Middle frontal gyrus (tissue), 1 donor: ENCODE data around the gene CYP4V2.

ENCODE experiments used
- DNase-seq: peaks from one replicate; pipeline ENCODE4 v3.0.0-alpha.2; 2015; ENCODE audit warnings: low spot score; ENCODE audit errors: extremely low spot score

Gene CYP4V2

DNA sequence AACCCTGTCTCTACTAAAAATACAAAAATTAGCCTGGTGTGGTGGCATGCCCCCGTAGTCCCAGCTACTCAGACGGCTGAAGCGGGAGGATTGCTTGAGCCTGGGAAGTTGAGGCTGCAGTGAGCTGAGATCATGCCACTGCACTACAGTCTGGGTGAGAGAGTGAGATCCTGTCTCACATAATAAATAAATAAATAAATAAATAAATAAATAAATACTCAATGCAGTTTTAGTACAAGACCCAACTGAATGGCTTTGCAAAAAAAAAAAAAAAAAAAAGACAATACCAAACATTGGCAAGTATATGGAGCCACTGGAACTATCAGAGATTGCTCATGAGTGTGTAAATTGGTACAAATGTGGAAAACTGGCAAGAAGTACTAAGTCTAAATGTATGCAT, 3.3 kb upstream of the CYP4V2 start:
- no peak for DNase-seq

DNA sequence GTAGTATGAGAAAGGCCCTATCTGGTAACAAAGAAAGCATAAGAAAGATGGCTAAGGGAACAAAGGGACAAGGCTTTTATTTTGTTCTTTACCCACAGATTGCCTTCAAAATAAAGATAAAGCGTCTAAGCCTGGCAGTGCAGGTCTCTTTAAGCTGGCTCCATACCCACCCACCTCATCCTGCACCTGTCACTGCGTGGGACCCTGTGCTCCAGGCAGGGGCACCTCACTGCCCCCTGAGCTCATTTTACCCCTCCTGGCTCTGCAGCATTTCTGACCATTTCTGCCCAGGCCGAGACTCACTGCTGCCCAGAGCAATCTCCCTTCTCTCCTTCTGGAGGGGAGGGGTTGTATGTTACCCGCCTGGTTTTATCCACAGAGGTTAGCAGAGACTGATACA, 1.7 kb upstream of the CYP4V2 start:
- DNase-seq, result no peak

DNA sequence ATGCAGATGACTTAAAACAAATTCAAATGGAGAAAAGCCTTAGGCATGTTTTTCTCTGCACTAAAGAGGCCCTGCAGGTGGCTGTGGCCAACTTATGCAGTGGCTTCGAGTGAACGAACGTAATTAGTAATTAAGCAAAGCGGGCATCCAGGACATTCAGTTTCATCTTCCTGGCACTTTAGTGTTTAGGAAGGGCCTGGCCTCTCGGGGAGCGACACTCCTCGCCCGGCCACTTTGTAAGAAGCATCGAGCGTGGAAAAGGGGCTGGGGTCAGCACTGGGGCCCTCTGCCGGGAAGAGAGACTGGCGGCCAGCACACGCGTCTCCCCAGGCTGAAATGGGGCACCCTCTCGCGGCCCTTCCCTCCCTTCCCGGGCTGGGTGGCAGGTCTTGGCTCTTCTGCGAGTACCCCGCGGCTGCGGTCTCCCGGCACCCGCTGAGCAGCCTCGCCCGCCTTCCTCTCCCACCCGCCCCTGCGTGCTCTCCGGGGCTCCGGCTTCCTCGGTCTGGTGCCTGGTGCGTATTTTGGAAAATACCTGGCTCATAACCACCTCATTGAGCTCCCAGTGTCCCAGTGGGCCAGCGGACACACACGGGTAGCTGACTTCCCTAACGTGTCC, 677 bp upstream of the CYP4V2 start:
- DNase-seq, result no peak

DNA sequence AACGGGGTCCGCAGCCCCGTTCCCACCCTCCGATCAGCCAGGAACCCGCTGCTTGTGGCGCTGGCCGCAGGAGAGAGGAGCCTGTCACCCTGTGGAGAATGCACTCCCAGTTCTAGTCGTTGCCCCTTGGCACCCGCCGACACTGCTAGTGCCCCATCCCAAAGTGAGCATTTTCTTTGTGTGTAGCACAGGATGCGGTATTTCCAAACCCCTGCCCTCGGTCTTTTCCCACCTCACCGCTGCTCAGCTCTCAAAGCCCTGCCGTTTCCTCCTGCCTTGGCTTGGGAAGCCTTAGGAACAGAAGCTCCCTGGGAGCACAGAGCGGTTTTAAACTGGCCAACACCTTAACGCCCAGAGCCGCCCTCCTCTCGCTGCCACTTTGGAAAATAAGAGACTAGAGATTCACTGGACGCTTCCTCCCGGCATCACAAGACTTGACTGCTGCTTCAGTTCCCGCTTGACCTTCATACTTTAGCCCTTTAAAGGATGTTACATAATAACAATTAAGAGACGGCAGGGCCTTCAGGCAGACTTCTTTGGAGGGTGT, 772 bp downstream of the CYP4V2 start:
- DNase-seq, result peak; percentile 31

DNA sequence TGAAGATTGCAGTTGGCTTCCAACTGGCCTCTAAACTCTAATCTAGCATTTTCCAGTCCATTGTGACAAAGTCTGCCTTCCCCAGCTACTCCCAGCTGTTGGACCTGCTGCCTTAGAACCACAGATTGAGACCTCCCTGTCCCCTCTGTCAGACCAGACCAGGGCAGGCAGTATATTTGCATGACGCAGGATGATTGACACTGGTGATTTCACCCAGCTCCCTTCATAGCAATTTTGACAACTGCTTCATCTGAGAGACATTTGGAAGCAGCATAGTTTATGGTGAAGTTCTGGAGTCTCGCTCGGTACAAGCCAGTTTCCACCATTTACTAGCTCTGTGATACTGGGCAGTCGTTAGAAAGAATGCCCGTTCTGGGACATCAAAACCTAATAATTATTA, 2.5 kb downstream of the CYP4V2 start:
- no peak for DNase-seq

DNA sequence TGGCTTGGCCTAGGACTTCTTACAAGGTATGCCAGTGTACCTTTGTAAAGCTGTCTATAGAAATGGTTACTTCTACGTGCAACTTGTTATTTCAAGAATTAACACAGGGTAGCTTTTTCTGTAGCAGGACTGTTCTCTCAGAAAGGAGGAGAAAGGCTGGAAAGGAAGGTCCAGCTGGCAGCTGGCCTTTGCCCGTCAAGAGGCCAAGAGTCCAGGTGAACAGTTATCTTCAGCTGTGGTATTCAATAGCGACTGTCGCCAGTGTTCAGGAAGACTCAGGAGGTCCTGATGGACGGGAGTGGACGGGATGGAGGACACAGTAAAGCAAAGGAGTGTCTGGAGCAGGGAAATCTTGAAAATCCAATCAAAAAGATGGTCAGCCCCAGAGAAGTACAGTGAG, 4.7 kb downstream of the CYP4V2 start:
- no peak for DNase-seq

DNA sequence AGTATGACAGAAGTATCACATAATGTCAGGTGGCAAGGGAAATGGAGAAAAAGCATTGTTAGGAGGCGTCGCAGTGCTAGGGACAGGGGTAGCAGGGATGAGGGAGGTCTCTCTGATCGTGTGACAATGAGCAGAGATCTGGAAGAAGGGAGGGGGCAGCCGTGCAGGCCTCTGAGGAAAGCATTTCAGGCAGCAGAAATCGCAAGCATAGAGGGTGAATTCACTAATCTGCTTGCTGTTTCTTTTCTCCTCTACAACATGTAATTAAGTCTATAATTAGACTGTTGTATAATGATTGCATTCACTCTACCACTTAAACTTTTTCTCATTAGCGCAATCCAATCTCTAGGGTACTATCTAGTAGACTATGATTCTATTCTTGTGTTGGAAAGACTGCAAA, 9.1 kb downstream of the CYP4V2 start:
- DNase-seq, result no peak

DNA sequence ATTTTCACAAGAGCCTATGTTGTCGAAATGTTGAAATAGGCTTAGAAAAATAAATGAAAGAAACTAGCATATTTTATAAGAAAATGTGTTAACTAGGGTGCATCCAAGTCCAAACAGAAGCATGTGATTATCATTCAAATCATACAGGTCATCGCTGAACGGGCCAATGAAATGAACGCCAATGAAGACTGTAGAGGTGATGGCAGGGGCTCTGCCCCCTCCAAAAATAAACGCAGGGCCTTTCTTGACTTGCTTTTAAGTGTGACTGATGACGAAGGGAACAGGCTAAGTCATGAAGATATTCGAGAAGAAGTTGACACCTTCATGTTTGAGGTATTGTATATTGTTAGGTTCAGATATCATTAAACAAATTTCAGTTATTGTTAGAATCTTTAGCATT, 9.6 kb downstream of the CYP4V2 start:
- no peak for DNase-seq

DNA sequence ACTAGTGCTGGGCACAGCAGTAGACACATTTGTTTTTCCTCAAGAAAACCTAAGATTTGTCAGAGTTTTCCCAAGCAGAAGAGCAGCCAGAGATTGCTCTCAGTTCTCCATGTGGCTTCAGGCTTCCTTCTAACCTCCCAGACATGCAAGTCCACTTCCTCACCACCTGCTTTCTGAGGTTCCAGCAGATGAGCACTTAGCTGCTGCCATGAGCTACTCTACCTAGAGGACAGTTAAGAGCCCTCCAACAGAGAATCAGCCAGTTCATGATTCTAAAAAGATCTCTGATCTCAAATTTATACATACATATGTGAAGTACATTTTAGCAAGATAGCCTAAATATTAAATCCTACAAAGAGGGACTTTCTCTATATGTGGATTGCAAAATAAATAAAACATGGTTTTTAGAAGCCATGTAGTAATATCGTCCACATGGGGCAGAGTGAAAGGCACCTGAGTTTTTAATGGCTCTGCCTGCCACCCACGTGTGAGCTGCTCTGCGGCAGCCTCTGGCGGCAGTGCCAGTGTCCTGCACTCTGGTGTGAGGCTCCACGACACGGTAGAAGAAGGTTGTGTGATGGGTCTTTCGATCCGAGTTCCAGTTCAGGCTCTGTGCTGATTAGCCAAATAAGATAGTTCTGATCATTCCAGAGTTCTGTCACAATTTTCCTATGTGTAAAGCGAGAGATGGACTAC, 10.3 kb downstream of the CYP4V2 start:
- no peak for DNase-seq

DNA sequence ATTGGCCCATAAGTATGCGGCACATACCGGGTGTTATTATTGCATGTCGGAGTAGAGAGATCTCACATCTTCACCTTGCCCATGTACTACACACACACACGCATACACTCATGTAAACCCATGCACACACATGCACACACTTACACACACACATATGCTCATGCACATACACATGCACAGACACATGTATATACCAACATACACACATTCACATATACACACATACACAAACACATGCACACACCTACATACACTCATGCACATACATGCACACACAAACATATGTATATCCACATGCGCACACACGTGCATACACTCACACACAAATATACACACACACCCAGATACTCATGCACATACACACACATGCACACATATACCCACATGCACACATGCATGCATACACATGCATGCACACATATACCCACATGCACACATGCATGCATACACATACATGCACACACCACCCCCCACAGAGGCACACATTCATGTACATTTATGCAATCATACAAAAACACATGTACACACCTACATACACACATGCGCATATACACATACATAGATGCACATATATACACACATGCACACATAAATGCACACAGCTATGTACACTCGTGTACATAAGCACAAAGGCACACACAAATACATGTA, 11.2 kb downstream of the CYP4V2 start:
- DNase-seq, result no peak

DNA sequence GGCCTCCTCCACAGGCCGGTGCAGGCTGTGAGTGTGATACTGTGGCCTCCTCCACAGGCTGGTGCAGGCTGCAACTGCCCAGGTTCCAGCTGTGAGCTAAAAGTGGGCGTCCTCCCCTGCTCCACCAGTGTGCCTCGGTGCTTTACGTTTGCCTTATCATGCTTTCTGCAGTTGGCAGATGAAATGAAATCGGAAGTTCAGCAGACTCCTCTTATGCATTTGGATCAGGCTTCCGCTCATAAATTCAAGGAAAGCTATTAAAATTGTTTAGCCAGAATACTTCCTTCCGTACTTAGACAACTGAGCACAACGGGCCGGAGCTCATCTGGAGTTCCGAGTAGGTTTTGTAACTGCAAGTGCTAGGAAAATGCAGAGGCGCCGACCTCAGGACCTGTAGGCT, 12.0 kb downstream of the CYP4V2 start:
- no peak for DNase-seq

DNA sequence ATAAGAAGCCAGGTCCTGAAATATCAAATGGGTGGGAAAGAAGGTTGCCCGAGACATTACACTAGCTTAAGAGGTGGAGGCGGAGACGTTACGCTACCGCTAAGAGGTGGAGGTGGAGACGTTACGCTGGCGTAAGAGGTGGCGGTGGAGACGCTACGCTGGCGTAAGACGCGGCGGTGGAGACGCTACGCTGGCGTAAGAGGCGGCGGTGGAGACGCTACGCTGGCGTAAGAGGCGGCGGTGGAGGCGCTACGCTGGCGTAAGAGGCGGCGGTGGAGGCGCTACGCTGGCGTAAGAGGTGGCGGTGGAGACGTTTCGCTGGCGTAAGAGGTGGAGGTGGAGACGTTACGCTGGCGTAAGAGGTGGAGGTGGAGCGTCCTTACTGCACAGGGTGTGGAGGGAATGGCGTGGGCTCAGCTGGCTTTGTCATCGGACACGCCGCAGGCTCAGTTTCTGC, 12.8 kb downstream of the CYP4V2 start:
- DNase-seq, result no peak

DNA sequence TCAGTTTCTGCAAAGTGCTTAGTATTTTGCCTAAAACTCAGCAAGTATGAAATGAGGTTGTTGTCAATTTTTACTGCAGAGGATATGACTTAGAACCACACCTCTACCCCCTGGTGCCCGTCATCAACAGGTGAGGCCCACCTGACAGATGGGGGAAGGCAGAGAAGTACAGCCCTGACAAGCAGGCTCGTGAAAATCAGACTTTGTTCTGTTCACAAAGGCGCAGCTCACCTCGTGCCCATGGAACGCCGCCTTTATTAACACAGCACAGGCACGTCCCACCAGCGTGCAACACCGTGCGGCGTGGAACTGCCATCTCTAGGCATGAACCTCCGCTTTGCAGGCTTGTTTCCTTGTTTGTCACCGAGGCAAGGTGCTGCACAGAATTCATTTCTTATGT, 13.3 kb downstream of the CYP4V2 start:
- no peak for DNase-seq

DNA sequence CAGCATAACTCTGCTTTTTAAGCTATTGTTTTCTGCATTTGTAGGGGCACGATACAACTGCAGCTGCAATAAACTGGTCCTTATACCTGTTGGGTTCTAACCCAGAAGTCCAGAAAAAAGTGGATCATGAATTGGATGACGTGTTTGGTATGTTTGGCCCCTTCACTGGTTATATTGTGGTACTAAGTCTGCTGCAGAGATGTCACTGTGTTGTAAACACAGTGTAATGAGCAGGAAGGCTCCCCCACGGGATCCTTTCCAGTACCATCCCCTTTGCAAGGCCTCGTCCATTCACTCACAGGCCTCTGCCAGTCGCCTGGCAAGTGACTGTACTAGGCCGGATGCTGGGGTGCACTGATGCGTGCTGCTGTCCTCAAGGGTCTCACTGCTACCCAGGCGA, 13.8 kb downstream of the CYP4V2 start:
- DNase-seq, result no peak

DNA sequence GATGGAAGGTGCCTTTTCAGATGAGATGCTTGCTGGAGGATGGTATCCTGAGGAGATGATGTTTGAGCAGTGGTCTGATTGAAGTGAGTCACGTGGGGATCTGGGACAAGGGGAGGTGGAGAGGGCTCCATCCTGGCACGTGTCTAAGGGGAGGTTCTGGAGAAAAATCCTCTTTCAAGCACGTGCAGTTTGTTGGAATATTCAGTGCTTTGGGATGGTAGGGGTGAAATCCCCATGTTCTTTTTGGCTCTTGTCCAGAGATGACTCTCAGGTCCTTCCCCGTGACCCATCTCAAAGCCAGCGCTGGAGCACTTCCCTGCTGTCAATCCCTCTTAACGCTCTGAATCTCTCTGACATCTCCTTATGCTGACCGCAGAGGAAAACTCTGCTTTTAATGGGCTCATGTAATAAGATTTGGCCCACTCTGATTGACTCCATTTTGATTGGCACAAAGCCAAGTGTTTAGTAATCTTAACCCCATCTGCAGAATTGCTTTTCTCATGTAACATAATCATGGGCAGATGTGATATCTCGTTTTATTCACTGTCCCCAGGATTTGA, 25.2 kb downstream of the CYP4V2 start:
- no peak for DNase-seq

DNA sequence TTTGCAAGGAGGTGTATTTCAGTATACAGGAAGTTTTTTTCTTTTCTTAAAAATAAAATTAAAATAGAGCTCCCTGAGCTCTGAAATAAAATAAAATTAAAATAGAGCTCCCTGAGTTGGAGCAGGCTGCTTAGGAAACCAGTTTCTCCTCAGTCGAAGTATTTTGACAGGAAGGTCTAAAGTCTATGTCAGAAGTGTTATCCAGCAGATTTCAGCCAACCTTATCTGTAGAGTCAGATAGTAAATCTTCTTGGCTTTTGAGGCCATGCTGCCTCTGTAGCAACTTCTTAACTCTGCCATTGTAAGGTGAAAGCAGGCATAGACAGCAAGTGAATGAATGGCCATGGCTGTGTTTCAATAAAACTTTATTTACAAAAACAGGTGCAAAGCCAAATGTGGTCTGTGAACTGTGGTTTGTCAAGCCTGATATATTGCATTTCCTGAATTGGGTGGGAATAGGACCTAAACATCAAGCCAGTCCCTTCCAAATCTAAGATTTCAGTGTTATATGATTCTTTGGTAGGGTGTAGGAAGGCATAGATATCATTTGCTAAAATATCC, 26.4 kb downstream of the CYP4V2 start:
- no peak for DNase-seq

DNA sequence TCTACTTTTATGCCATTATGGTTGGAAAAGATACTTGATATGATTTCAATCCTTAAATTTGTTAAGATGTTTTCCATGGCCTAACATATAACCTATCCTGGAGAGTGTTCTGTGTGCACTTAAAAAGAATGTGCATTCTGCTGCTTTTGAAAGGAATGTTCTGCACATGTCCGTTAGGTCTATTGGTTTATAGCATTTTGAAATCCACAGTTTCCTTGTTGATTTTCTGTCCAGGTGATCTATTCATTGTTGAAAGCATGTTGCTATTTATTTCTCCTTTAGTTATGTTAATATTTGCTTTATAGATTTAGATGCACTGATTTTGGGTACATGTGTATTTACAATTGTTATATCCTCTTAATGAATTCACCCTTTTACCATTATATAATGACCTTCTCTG, 30.3 kb downstream of the CYP4V2 start:
- DNase-seq, result no peak

DNA sequence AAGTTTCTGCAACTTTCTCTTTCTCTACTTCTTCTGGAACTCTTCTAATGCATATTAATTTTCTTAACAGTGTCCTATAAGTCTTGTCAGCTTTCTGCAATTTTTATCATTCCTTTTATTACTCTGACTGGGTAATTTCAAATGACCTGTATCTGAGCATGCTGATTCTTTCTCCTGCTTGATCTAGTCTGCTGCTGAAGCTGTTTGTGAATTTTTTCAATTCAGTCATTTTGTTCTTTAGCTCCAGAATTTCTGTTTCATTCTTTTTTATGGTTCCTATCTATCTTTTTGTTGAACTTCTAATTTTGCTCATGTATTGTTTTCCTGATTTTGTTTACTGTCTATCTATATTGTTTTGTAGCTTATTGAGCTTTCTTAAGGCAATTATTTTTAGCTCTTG, 34.5 kb downstream of the CYP4V2 start:
- DNase-seq, result no peak

DNA sequence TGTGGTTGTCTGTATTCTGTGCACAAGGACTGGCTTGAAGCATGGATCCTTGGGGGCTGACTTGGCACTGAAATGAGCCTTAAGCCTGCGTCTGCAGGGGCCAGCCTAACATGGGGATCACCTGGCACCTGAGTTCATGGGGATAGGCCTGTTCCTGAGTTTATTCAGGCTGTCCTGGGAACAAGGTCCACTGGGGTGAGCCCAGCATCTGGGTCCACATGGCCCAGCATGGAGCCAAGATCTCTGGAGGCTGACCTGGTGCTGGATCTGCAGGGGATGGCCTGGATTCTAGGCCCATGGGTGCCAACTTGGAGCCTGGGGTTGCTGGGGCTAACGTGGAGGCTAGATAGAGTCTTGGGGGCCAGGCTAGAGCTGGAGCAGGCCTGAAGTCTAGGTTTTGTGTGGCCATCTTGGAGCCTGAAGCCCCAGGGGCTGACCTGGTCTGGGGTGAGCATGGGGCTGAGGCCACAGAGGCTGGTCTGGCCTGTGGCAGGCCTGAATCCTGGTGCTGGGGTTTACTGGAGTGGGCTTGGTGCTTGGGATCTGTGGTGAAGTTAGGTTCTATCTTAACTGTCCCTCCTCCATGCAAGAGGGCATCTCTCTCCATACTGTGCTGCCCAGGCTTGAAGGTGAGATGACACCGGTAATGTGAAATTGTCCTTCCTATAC, 35.3 kb downstream of the CYP4V2 start:
- DNase-seq, result no peak

DNA sequence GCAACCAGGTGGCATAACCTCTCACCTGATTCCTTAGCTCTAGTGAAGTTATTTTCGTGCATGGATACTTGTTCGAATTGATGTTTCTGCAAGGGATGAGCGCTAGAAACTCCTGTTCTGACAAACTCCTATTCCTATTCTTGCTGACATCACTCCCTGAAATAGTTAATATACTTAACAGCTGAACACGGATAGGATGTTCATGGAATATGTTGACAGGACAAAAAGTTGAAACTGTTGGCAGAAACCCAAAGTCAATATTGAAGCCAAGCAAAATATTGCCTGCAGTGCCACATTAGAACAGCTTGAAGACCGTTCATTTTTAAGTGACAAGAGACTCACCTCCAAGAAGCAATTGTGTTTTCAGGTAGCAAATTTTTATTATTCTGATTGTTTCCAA, 35.9 kb downstream of the CYP4V2 start, which contains the start of gene KLKB1:
TSS of gene KLKB1 (plus strand) at position 287 of the 400 bp plus-strand sequence. CDS start 689 bp downstream, outside the sequence.
- no peak for DNase-seq
